ENCODE measurements around the gene TPPP2.
A peak's percentile ranks its signal among the peaks of the same experiment; 100 is the strongest.
"Not testable (repeated sequence)": the region's sequence is repeated elsewhere in the genome, so short reads cannot be mapped to it uniquely, and the experiment has no call there.

The TPPP2 gene

DNA sequence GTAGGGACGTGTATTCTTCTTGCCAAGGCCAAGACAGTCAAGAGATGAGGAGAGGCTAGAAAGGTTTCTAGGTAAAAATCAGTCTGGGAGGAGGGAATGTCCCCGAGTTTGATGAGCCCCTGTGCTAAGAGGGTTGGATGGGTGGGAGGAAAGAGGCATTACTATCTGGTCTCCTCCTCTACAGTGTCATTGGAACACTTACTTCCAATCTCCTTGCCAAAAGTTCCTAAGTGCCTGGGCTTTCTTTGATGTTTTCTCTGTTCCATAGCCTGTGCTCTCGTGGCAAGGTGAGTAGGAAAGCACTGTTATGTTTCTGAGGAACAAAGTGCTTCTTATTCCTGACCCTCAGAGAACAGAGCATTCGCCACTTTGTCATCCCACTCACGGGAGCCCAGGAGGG lies 4.7 kb downstream of the TPPP2 start, which contains the start of gene RNASE13:
Gene RNASE13 (minus strand): TSS at position 101 of the 400 bp plus-strand sequence. CDS start 519 bp downstream, outside the sequence.
- H3K27ac Mint-ChIP-seq, result no peak within 1 kb of the TSS
- no peaks in the 10 kb centered on the region for H3K9me3 Mint-ChIP-seq
- no peak within 1 kb of the TSS for H3K4me3 Mint-ChIP-seq
- H3K4me1 Mint-ChIP-seq (ENCODE audit: low read depth in 2 of 2), result no peaks in the 10 kb centered on the region
- no peaks in the 10 kb centered on the region for H3K36me3 Mint-ChIP-seq (ENCODE audit: insufficient read depth)
- DNase-seq, result no peak
- H3K27me3 Mint-ChIP-seq, result peaks cover 30 to 34% of the 10 kb centered on the region in 2 donors
- ATAC-seq (replicated peaks), result no peak

DNA sequence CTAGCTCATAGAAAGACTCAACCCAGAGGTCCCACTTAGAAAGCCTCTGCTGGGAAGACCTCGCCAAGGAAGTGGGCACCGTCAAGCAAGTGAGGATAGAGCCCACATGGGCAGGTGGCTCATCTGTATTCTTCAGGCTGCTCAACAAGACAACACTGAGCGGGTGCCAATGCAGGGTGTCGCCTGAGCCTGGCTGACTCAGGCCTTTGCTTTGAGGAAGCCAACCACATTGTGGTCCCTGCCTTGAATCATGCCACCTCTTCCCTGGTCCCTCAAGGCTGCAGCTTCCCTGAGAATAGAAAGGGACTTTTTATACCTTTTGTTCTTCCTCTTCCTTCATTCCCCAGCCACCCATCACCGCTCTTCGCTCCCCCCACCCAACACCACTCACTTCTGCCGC lies 6.7 kb downstream of the TPPP2 start:
- Mint-ChIP-seq H3K4me3 (no peak overlapping the region), H3K27ac (no peak overlapping the region), H3K36me3 (ENCODE audit: insufficient read depth) (no peaks in the 10 kb centered on the region), H3K9me3 (no peaks in the 10 kb centered on the region), H3K27me3 (peaks cover 30 to 31% of the 10 kb centered on the region in 2 donors), H3K4me1 (ENCODE audit: low read depth in 2 of 2) (no peaks in the 10 kb centered on the region)
- ATAC-seq (replicated peaks) (no peak), DNase-seq (no peak)

DNA sequence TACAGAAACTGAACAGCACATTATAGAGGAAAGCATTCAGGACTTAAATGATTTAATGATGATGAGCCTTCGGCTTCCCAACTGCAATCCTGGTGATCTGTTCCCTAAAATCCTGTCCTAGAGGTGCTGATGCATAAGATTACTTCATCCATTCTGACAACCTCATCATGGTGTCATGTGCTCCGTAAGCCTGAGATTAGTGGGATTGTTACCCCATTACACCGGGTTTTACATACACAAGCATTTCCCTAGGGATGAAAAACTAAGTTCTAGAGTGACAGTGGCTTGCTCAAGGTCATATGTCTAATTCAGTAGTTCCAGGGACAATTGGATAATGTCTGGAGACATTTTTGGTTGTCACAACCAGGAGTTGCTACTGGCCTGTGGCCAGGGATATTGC lies 7.1 kb downstream of the TPPP2 start:
- peaks cover 31 to 33% of the 10 kb centered on the region in 2 donors for H3K27me3 Mint-ChIP-seq
- ATAC-seq (replicated peaks), result no peak
- H3K4me1 Mint-ChIP-seq (ENCODE audit: low read depth in 2 of 2), result no peaks in the 10 kb centered on the region
- H3K27ac Mint-ChIP-seq, result no peak overlapping the region
- no peak for DNase-seq
- H3K9me3 Mint-ChIP-seq, result no peaks in the 10 kb centered on the region
- H3K4me3 Mint-ChIP-seq, result no peak overlapping the region
- H3K36me3 Mint-ChIP-seq (ENCODE audit: insufficient read depth), result no peaks in the 10 kb centered on the region

DNA sequence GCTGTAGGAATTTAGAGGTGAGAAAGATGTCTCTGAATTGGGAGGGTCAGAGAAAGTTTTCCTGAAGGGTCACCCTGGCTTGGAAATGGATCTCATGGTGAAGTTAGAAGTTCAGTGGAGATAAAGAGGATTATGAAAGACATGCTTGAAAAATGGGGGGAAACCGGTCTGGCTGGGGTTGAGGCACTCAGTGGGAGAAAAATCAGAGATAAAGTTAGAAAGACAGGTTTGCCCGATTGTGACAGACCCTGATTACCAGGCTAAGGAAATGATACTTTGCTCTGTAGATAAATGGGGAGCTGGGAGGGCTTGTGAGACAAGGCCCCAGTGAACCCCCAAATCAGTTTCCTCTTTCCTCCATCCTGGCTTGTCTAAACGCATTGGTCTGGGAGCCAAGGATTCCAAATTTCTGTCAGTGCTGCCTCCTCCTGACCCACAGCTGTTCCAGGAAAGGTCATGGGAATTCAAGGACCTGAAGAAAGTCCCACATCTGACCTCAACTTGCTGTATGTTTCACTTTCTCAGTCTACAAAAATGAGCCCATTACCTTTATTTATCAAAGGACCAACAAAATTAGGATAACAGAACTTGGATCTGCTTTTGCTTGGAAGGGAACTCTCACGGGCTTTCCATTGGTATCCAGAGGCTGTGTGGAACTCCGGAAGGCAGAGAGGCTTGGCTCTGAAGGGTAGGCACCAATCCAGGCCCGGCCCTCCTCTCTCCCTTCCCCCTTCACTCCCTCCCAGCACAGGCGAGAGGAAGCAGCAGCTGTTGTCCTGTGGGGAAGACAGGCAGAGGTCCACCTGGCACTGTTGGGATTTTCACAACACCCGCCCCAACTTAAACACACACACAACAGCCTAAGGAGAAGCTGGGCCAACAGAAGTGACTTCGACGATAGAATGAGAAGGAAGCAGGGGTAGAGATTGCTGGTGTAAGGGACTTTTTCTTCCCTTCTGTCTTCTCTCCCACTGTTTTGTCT lies 8.7 kb downstream of the TPPP2 start:
- Mint-ChIP-seq H3K36me3 (ENCODE audit: insufficient read depth) (no peaks in the 10 kb centered on the region), H3K4me1 (ENCODE audit: low read depth in 2 of 2) (peaks cover 0 to 2% of the 10 kb centered on the region in 2 donors), H3K9me3 (no peaks in the 10 kb centered on the region), H3K4me3 (no peak overlapping the region), H3K27ac (no peak overlapping the region), H3K27me3 (peaks cover 29 to 30% of the 10 kb centered on the region in 2 donors)
- no peak for DNase-seq
- no peak for ATAC-seq (replicated peaks)

DNA sequence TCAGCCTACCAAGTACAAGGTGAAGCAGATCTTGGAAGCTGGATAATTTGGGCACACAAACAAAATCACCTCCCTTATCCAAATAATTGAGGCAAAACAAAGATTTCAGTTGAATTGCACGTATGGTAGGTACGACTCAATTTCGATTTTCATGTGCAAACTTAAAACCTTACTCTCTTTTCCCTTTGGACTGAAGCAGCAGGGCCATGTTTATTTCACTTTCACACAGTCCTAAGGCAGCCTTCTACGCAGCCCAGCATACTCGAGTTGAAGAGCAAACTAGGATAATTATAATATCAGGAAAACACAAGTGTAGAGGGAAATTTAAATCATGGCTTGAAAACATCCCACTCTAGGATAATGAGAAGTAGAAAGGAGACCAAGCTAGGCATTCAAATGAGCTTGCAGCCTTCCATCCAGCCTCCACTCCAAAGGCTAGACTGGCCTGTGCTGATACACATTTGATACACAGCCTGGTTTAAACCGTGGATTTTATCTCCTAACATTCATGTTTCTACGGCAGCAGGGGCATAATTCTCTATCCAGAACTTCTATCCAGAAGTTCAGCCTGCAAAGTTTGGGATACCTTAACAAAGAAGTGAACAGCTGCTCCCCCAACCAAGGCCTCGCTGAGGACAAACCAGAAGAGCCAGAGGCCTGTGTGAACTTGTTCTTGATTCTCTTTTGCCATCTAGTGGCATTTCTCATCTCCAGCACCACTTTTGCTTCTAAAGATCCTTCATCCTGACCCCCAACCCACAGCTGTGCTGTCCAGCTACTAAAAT lies 9.8 kb downstream of the TPPP2 start:
- Mint-ChIP-seq H3K27me3 (peaks cover 30 to 34% of the 10 kb centered on the region in 2 donors), H3K36me3 (ENCODE audit: insufficient read depth) (no peaks in the 10 kb centered on the region), H3K4me3 (no peak overlapping the region), H3K9me3 (no peaks in the 10 kb centered on the region), H3K4me1 (ENCODE audit: low read depth in 2 of 2) (peaks cover 0 to 8% of the 10 kb centered on the region in 2 donors), H3K27ac (no peak overlapping the region)
- DNase-seq (peak in 2 of 3 experiments; percentile 8 to 13), ATAC-seq (replicated peaks) (peak; percentile 62)

DNA sequence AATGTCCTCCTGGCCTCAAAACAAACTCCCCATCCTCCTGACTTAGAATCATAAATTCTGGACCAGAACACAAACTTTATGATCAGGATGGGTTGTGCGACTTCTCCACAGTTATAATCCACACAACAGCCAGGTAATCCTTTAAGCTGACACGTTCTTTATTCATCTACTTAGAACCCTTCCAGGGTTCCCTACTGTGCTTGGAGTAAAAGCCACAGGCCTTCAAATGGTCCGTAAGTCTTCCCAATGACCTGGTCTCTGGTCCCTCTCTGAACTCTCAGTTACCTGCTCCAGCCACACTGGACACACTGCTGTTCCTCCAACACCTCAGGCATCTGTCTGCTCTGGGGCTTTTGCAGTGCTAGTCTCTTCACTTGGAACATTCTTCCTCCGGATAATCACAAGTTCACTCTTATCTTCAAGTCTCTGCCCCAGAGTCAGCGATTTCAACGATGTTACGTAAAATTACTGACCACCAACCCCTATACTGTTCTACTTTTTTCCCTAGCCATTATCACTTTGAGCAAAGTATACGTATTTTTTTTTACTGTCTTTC lies 10.4 kb downstream of the TPPP2 start:
- peaks cover 30 to 41% of the 10 kb centered on the region in 2 donors for H3K27me3 Mint-ChIP-seq
- H3K27ac Mint-ChIP-seq, result no peak overlapping the region
- DNase-seq, result no peak
- H3K4me3 Mint-ChIP-seq, result no peak overlapping the region
- no peaks in the 10 kb centered on the region for H3K9me3 Mint-ChIP-seq
- no peak for ATAC-seq (replicated peaks)
- peaks cover 0 to 8% of the 10 kb centered on the region in 2 donors for H3K4me1 Mint-ChIP-seq (ENCODE audit: low read depth in 2 of 2)
- H3K36me3 Mint-ChIP-seq (ENCODE audit: insufficient read depth), result no peaks in the 10 kb centered on the region

DNA sequence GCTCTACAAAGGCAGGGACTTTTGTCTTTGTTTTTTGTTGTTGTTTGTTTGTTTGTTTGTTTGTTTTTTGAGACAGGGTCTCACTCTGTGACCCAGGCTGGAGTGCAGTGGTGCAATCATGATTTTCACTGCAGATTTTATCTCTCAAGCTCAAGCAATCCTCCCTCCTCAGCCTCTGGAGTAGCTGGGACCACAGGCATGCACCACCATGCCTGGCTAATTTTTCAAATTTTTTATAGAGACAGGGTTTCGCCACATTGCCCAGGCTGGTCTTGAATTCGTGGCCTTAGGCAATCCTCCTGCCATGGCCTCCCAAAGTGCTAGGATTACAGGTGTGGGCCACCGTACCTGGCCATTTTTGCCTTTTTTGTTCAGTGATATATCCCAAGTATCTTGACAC lies 10.9 kb downstream of the TPPP2 start:
- not testable (repeated sequence) for DNase-seq; H3K27ac Mint-ChIP-seq; H3K4me3 Mint-ChIP-seq; H3K4me1 Mint-ChIP-seq (ENCODE audit: low read depth in 2 of 2); H3K9me3 Mint-ChIP-seq; ATAC-seq (replicated peaks); H3K36me3 Mint-ChIP-seq (ENCODE audit: insufficient read depth)
- peaks cover 30 to 43% of the 10 kb centered on the region in 2 donors for H3K27me3 Mint-ChIP-seq

DNA sequence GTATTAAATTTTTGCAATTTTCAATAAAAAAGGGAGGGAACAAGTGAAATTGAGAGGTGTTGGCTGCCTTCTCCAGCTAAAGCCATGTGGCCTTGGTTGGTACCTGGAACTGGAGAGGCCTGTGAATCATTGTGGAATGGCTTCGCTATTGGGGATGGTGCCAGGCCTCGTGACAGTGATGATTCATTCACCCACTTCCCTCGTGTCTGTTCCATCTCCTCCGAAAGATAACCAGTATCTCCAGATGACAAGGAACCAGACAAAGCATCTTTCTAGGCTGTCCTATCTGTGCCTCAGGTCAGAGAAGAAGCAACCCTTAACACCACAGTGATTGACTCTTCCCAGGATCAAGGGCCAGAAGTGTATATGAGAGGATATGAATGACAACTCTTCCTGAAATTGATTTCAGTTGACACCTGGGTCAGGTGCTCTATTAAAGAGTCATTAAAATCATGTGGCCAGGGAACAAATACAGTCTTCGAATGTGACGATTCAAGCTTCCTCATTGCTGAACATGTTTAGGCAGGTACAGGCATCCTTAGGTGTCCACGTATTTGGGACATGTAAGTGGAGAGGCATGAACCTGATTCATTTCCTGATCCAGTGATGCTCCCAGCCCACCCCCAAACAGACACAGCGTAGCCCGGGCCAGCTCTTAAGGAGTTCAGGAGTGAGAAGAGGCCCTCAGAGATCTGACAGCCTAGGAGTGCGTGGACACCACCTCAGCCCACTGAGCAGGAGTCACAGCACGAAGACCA lies 11.8 kb downstream of the TPPP2 start, which contains the start of gene RNASE7:
Gene RNASE7 (plus strand): TSS at position 687 of the 758 bp plus-strand sequence. CDS start 631 bp downstream, outside the sequence.
- Mint-ChIP-seq H3K4me1 (ENCODE audit: low read depth in 2 of 2) (peaks cover 0 to 8% of the 10 kb centered on the region in 2 donors), H3K36me3 (ENCODE audit: insufficient read depth) (no peaks in the 10 kb centered on the region), H3K27ac (no peak within 1 kb of the TSS), H3K27me3 (peaks cover 24 to 39% of the 10 kb centered on the region in 2 donors), H3K9me3 (no peaks in the 10 kb centered on the region), H3K4me3 (no peak within 1 kb of the TSS)
- DNase-seq, result no peak
- ATAC-seq (replicated peaks), result no peak

DNA sequence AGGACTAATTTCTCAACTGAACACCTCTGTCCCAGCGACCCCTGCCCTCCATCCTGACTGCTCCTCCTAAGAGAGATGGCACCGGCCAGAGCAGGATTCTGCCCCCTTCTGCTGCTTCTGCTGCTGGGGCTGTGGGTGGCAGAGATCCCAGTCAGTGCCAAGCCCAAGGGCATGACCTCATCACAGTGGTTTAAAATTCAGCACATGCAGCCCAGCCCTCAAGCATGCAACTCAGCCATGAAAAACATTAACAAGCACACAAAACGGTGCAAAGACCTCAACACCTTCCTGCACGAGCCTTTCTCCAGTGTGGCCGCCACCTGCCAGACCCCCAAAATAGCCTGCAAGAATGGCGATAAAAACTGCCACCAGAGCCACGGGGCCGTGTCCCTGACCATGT lies 12.9 kb downstream of the TPPP2 start:
- ATAC-seq (replicated peaks) (no peak), DNase-seq (no peak)
- H3K36me3 Mint-ChIP-seq (ENCODE audit: insufficient read depth), result no peaks in the 10 kb centered on the region
- peaks cover 19 to 31% of the 10 kb centered on the region in 2 donors for H3K27me3 Mint-ChIP-seq
- H3K27ac Mint-ChIP-seq, result no peak overlapping the region
- H3K4me1 Mint-ChIP-seq (ENCODE audit: low read depth in 2 of 2), result peaks cover 0 to 8% of the 10 kb centered on the region in 2 donors
- no peaks in the 10 kb centered on the region for H3K9me3 Mint-ChIP-seq
- no peak overlapping the region for H3K4me3 Mint-ChIP-seq

DNA sequence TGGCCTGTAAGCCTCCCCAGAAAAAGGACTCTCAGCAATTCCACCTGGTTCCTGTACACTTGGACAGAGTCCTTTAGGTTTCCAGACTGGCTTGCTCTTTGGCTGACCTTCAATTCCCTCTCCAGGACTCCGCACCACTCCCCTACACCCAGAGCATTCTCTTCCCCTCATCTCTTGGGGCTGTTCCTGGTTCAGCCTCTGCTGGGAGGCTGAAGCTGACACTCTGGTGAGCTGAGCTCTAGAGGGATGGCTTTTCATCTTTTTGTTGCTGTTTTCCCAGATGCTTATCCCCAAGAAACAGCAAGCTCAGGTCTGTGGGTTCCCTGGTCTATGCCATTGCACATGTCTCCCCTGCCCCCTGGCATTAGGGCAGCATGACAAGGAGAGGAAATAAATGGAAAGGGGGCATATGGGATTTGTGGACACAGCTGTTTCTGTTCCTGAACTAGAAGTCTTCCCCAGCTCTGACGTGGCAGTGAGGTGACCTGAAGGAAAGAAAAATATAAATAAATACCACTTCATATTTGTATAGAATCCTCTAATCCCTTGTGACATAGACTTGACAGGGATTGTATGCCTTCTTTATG lies 13.5 kb downstream of the TPPP2 start:
- peaks cover 22 to 25% of the 10 kb centered on the region in 2 donors for H3K27me3 Mint-ChIP-seq

DNA sequence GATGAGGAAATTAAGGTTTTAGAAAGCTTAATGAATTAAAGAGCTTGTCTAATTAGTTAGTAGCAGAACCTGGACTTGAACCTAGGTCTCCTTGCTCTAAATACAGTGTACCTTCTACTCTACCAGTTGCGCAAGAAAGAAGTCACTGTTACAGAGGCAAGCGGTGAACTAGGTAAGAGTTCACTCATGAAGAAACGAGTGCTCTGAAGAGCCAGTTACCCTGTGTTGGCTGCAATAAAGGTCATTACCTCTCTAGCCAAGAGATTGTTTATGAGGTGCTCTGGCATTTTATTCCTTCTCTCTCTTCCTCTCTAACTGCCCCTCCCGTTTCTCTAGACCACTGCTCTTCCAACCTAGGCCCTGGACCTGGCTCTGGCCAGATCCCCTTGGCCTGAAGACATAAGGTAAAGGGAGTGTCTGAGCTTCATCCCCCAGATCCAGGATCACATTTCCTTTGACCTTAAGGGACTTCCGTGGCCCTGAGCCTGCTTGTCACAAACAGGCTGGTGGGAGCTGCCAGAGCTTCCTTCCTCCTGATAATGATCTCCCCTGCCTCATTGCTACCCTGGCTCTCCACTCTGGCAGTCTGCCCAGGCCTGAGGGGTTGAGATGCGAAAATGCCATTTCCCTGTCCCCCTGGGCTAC lies 14.1 kb downstream of the TPPP2 start:
- peaks cover 0 to 8% of the 10 kb centered on the region in 2 donors for H3K4me1 Mint-ChIP-seq (ENCODE audit: low read depth in 2 of 2)
- ATAC-seq (replicated peaks) (peak; percentile 64), DNase-seq (no peak)
- no peak overlapping the region for H3K4me3 Mint-ChIP-seq
- H3K27ac Mint-ChIP-seq, result peak overlapping the region in 1 of 2 donors; percentile 1
- no peaks in the 10 kb centered on the region for H3K9me3 Mint-ChIP-seq
- H3K36me3 Mint-ChIP-seq (ENCODE audit: insufficient read depth), result no peaks in the 10 kb centered on the region
- H3K27me3 Mint-ChIP-seq, result peaks cover 25 to 28% of the 10 kb centered on the region in 2 donors

More for the DNA sequence above, 13.5 kb downstream of the TPPP2 start:
- ATAC-seq (replicated peaks) (no peak), DNase-seq (no peak)
- H3K36me3 Mint-ChIP-seq (ENCODE audit: insufficient read depth), result no peaks in the 10 kb centered on the region
- no peak overlapping the region for H3K27ac Mint-ChIP-seq
- no peaks in the 10 kb centered on the region for H3K9me3 Mint-ChIP-seq
- H3K4me3 Mint-ChIP-seq, result no peak overlapping the region
- peaks cover 0 to 8% of the 10 kb centered on the region in 2 donors for H3K4me1 Mint-ChIP-seq (ENCODE audit: low read depth in 2 of 2)

DNA sequence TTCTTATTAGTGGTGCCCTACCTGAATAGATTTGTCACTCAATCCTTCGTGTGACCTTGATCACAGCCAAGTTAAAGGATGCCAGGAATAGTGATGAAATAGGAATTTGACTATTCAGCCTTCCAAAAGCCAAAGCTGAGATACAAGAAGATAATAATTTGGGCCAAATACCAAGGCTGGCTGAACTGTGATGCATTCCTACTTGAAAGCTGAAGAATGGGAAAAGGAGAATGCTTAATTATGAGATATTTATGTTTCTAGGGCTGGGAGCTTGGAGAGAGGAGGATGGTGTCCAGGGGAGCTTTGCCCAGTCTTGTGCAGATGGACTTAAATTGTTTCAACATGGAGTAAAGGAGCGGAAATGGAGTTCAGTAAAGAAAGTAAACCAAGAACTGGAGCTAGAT lies 17.4 kb downstream of the TPPP2 start:
- Mint-ChIP-seq H3K4me1 (ENCODE audit: low read depth in 2 of 2) (peaks cover 0 to 8% of the 10 kb centered on the region in 2 donors), H3K4me3 (no peak overlapping the region), H3K9me3 (no peaks in the 10 kb centered on the region), H3K27me3 (peaks cover 32 to 50% of the 10 kb centered on the region in 2 donors), H3K27ac (no peak overlapping the region), H3K36me3 (ENCODE audit: insufficient read depth) (no peaks in the 10 kb centered on the region)
- no peak for ATAC-seq (replicated peaks)
- DNase-seq, result no peak

Measured in effector memory CD8-positive, alpha-beta T cell (primary cell).